ENCODE results near the gene UNC5C. TPM values are rescaled to one million over a fixed set of nuclear protein-coding genes. Genes with fewer than 3 reads are reported as not detected.

UNC5C gene
- polyA plus RNA-seq, 1 donor (not counting 4 experiments of a cell fraction or from before 2014, with no cell fraction given): not detected

GRCh38 chr4:95265814-95266740, 282.7 kb downstream of the UNC5C start:
- no peaks in the 10 kb centered on the region for H3K79me2 ChIP-seq (ENCODE audit: control insufficient read depth, insufficient read depth, low read length)
- dilution Hi-C loops (cut with MboI; ENCODE audit: extremely low pct_ligation_motif_present, low sequenced_read_pairs): no loop called here
- no peaks in the 10 kb centered on the region for H3K4me1 ChIP-seq (ENCODE audit: control insufficient read depth, extremely low read depth, insufficient read depth, low read length)
- H2AFZ ChIP-seq (ENCODE audit: control insufficient read depth, low read length): no peak overlapping the region
- no peaks in the 10 kb centered on the region for H3K9me3 ChIP-seq (ENCODE audit: control insufficient read depth, low read depth, low read length)
- FAIRE-seq (no peak), DNase-seq (ENCODE audit: low read depth, low spot score) (no peak)
- H3K9me1 ChIP-seq (ENCODE audit: control insufficient read depth, extremely low read depth, insufficient read depth, low read length): no peaks in the 10 kb centered on the region
- no peak overlapping the region for H3K27ac ChIP-seq (ENCODE audit: control insufficient read depth, insufficient read depth, low read length)
- H3K4me2 ChIP-seq (ENCODE audit: control insufficient read depth, extremely low read depth, insufficient read depth, low read depth, low read length): no peak overlapping the region
- H3K27me3 ChIP-seq (ENCODE audit: control insufficient read depth, extremely low read depth, insufficient read depth, low read length): no peaks in the 10 kb centered on the region
- no peak overlapping the region for H3K9ac ChIP-seq (ENCODE audit: control insufficient read depth, extremely low read depth, insufficient read depth, low read length)
- no peaks in the 10 kb centered on the region for H4K20me1 ChIP-seq (ENCODE audit: control insufficient read depth, extremely low read depth, insufficient read depth, low read length)
- no peak for TF ChIP-seq EZH2 (IDR thresholded peaks at IDR 0.05; ENCODE audit: low read length)
- TF ChIP-seq CTCF (optimal IDR thresholded peaks at IDR 0.05 in 1 of 3, IDR thresholded peaks at IDR 0.05 in 1 of 3, conservative IDR thresholded peaks at IDR 0.05 in 1 of 3; ENCODE audit: extremely low read depth in 1 of 3, insufficient read depth in 2 of 3, low read length in 3 of 3): no peak
- H3K36me3 ChIP-seq (ENCODE audit: control insufficient read depth in 2 of 2, extremely low read depth in 1 of 2, insufficient read depth in 2 of 2, low read length in 2 of 2): no peaks in the 10 kb centered on the region
- H3K4me3 ChIP-seq (ENCODE audit: control insufficient read depth in 2 of 3, extremely low read depth in 1 of 3, insufficient read depth in 2 of 3, low read depth in 1 of 3, low read length in 3 of 3): no peak overlapping the region

GRCh38 chr4:95264843-95265242, 283.9 kb downstream of the UNC5C start:
- Histone ChIP-seq H3K27ac (ENCODE audit: control insufficient read depth, insufficient read depth, low read length) (no peak overlapping the region), H3K36me3 (ENCODE audit: control insufficient read depth in 2 of 2, extremely low read depth in 1 of 2, insufficient read depth in 2 of 2, low read length in 2 of 2) (no peaks in the 10 kb centered on the region), H3K4me1 (ENCODE audit: control insufficient read depth, extremely low read depth, insufficient read depth, low read length) (no peaks in the 10 kb centered on the region), H4K20me1 (ENCODE audit: control insufficient read depth, extremely low read depth, insufficient read depth, low read length) (no peaks in the 10 kb centered on the region), H2AFZ (ENCODE audit: control insufficient read depth, low read length) (no peak overlapping the region), H3K9me3 (ENCODE audit: control insufficient read depth, low read depth, low read length) (no peaks in the 10 kb centered on the region), H3K4me3 (ENCODE audit: control insufficient read depth in 2 of 3, extremely low read depth in 1 of 3, insufficient read depth in 2 of 3, low read depth in 1 of 3, low read length in 3 of 3) (no peak overlapping the region), H3K9ac (ENCODE audit: control insufficient read depth, extremely low read depth, insufficient read depth, low read length) (no peak overlapping the region), H3K27me3 (ENCODE audit: control insufficient read depth, extremely low read depth, insufficient read depth, low read length) (no peaks in the 10 kb centered on the region), H3K79me2 (ENCODE audit: control insufficient read depth, insufficient read depth, low read length) (no peaks in the 10 kb centered on the region), H3K4me2 (ENCODE audit: control insufficient read depth, extremely low read depth, insufficient read depth, low read depth, low read length) (no peak overlapping the region), H3K9me1 (ENCODE audit: control insufficient read depth, extremely low read depth, insufficient read depth, low read length) (no peaks in the 10 kb centered on the region)
- no peak for FAIRE-seq
- TF ChIP-seq CTCF (optimal IDR thresholded peaks at IDR 0.05 in 1 of 3, IDR thresholded peaks at IDR 0.05 in 1 of 3, conservative IDR thresholded peaks at IDR 0.05 in 1 of 3; ENCODE audit: extremely low read depth in 1 of 3, insufficient read depth in 2 of 3, low read length in 3 of 3): no peak
- no peak for TF ChIP-seq EZH2 (IDR thresholded peaks at IDR 0.05; ENCODE audit: low read length)
- dilution Hi-C loops (cut with MboI; ENCODE audit: extremely low pct_ligation_motif_present, low sequenced_read_pairs): no loop called here
- no peak for DNase-seq (ENCODE audit: low read depth, low spot score)

Data from keratinocyte (primary cell).